Chondrocyte (in vitro differentiated cells): ENCODE results near the gene IKZF3. TPM values are rescaled to one million over a fixed set of nuclear protein-coding genes. Genes with fewer than 3 reads are reported as not detected.

Experiments used
- DNase-seq: peaks from one replicate; pipeline ENCODE4 v3.0.0; 2021; ENCODE audit warnings: mixed read lengths, low spot score
- H3K27ac Mint-ChIP-seq: one replicate; pipeline ENCODE4 v1.8.0; 2021; ENCODE audit warnings: mild to moderate bottlenecking, moderate library complexity, mixed read lengths; ENCODE audit not compliant: unreplicated experiment
- H3K27me3 Mint-ChIP-seq: 2 replicates; pipeline ENCODE4 v1.8.0; 2021; ENCODE audit warnings: low read depth, mixed read lengths
- H3K36me3 Mint-ChIP-seq: 2 replicates; pipeline ENCODE4 v1.8.0; 2021; ENCODE audit warnings: low read depth, mixed read lengths
- H3K4me1 Mint-ChIP-seq: 2 replicates; pipeline ENCODE4 v1.8.0; 2021; ENCODE audit warnings: low read depth, mild to moderate bottlenecking, mixed read lengths
- H3K4me3 Mint-ChIP-seq: one replicate; pipeline ENCODE4 v1.8.0; 2021; ENCODE audit warnings: mild to moderate bottlenecking, moderate library complexity, mixed read lengths; ENCODE audit not compliant: unreplicated experiment
- H3K9me3 Mint-ChIP-seq: 2 replicates; pipeline ENCODE4 v1.8.0; 2021; ENCODE audit warnings: low read depth, mixed read lengths
- CTCF ChIP-seq: fragments of 200-600 bp; sonication (generic); IDR thresholded peaks from 2 replicates; pipeline ENCODE4 v1.5.0; 2021; ENCODE audit warnings: antibody characterized with exemption, mild to moderate bottlenecking, moderate library complexity
- total RNA-seq: library from RNA; stranded (reverse); gene quantifications from 3 replicates; pipeline ENCODE4 v1.2.1, GENCODE V29; 2021

The IKZF3 gene
- total RNA-seq, 1 donor from 2014 or later = not detected

- no peak for DNase-seq
- TF ChIP-seq CTCF = no peak
- no peak overlapping the region for H3K27ac Mint-ChIP-seq
- H3K4me3 Mint-ChIP-seq = no peak overlapping the region
- H3K9me3 Mint-ChIP-seq = no peaks in the 10 kb centered on the region
- H3K4me1 Mint-ChIP-seq = no peaks in the 10 kb centered on the region
- H3K36me3 Mint-ChIP-seq = no peaks in the 10 kb centered on the region
- peaks cover 55% of the 10 kb centered on the region for H3K27me3 Mint-ChIP-seq
Measured at GRCh38 chr17:39787743-39788484, 76.2 kb downstream of the IKZF3 start.

- H3K4me3 Mint-ChIP-seq = no peak overlapping the region
- H3K27ac Mint-ChIP-seq = no peak overlapping the region
- H3K4me1 Mint-ChIP-seq = no peaks in the 10 kb centered on the region
- no peaks in the 10 kb centered on the region for H3K9me3 Mint-ChIP-seq
- TF ChIP-seq CTCF = no peak
- DNase-seq = no peak
- H3K36me3 Mint-ChIP-seq = no peaks in the 10 kb centered on the region
- H3K27me3 Mint-ChIP-seq = peaks cover 57% of the 10 kb centered on the region
Measured at GRCh38 chr17:39787041-39787440, 77.1 kb downstream of the IKZF3 start.

GRCh38 chr17:39782980-39783379, 81.1 kb downstream of the IKZF3 start:
- Mint-ChIP-seq H3K9me3 (no peaks in the 10 kb centered on the region), H3K27me3 (peaks cover 61% of the 10 kb centered on the region), H3K4me3 (no peak overlapping the region), H3K27ac (no peak overlapping the region), H3K4me1 (no peaks in the 10 kb centered on the region), H3K36me3 (no peaks in the 10 kb centered on the region)
- TF ChIP-seq CTCF = no peak
- no peak for DNase-seq

- peaks cover 62% of the 10 kb centered on the region for H3K27me3 Mint-ChIP-seq
- H3K4me1 Mint-ChIP-seq = no peaks in the 10 kb centered on the region
- no peak for TF ChIP-seq CTCF
- no peak overlapping the region for H3K4me3 Mint-ChIP-seq
- no peak for DNase-seq
- no peaks in the 10 kb centered on the region for H3K9me3 Mint-ChIP-seq
- no peaks in the 10 kb centered on the region for H3K36me3 Mint-ChIP-seq
- H3K27ac Mint-ChIP-seq = no peak overlapping the region
Measured at GRCh38 chr17:39782481-39782880, 81.6 kb downstream of the IKZF3 start.

GRCh38 chr17:39781861-39782213, 82.3 kb downstream of the IKZF3 start:
- no peak for TF ChIP-seq CTCF
- DNase-seq = no peak

More at GRCh38 chr17:39781861-39782213, 82.3 kb downstream of the IKZF3 start:
- H3K4me1 Mint-ChIP-seq = no peaks in the 10 kb centered on the region
- peaks cover 61% of the 10 kb centered on the region for H3K27me3 Mint-ChIP-seq
- H3K27ac Mint-ChIP-seq = no peak overlapping the region
- H3K36me3 Mint-ChIP-seq = no peaks in the 10 kb centered on the region
- H3K9me3 Mint-ChIP-seq = no peaks in the 10 kb centered on the region
- no peak overlapping the region for H3K4me3 Mint-ChIP-seq
